Measurements from ENCODE around the gene NENF.

The NENF gene

GRCh38 chr1:212451416-212452322 lies 18.9 kb downstream of the NENF start:
- Histone ChIP-seq H3K4me3 (ENCODE audit: low read depth, low read length) (no peak overlapping the region), H3K27me3 (ENCODE audit: insufficient read depth, low read length) (no peaks in the 10 kb centered on the region), H3K79me2 (ENCODE audit: control insufficient read depth, insufficient read depth, low read length, unreplicated experiment) (no peaks in the 10 kb centered on the region)

GRCh38 chr1:212452323-212453155 lies 19.8 kb downstream of the NENF start:
- Histone ChIP-seq H2AFZ (ENCODE audit: low read length, unreplicated experiment) (no peak overlapping the region), H3K27ac (ENCODE audit: low read depth, low read length) (no peak overlapping the region), H3K4me1 (ENCODE audit: control insufficient read depth, insufficient read depth, low read length, unreplicated experiment) (no peaks in the 10 kb centered on the region), H3K27me3 (ENCODE audit: insufficient read depth, low read length) (no peaks in the 10 kb centered on the region), H3K4me3 (ENCODE audit: low read depth, low read length) (no peak overlapping the region), H3K79me2 (ENCODE audit: control insufficient read depth, insufficient read depth, low read length, unreplicated experiment) (no peaks in the 10 kb centered on the region), H3K36me3 (ENCODE audit: insufficient read depth, low read length) (no peaks in the 10 kb centered on the region)

More at GRCh38 chr1:212451416-212452322, 18.9 kb downstream of the NENF start:
- no peaks in the 10 kb centered on the region for H3K4me1 ChIP-seq (ENCODE audit: control insufficient read depth, insufficient read depth, low read length, unreplicated experiment)
- H3K36me3 ChIP-seq (ENCODE audit: insufficient read depth, low read length) = no peaks in the 10 kb centered on the region
- H3K27ac ChIP-seq (ENCODE audit: low read depth, low read length) = no peak overlapping the region
- no peak overlapping the region for H2AFZ ChIP-seq (ENCODE audit: low read length, unreplicated experiment)

GRCh38 chr1:212453156-212453857 lies 20.6 kb downstream of the NENF start:
- no peak overlapping the region for H3K4me3 ChIP-seq (ENCODE audit: low read depth, low read length)
- no peaks in the 10 kb centered on the region for H3K4me1 ChIP-seq (ENCODE audit: control insufficient read depth, insufficient read depth, low read length, unreplicated experiment)
- H3K36me3 ChIP-seq (ENCODE audit: insufficient read depth, low read length) = no peaks in the 10 kb centered on the region
- H2AFZ ChIP-seq (ENCODE audit: low read length, unreplicated experiment) = no peak overlapping the region
- no peaks in the 10 kb centered on the region for H3K27me3 ChIP-seq (ENCODE audit: insufficient read depth, low read length)
- H3K27ac ChIP-seq (ENCODE audit: low read depth, low read length) = no peak overlapping the region
- H3K79me2 ChIP-seq (ENCODE audit: control insufficient read depth, insufficient read depth, low read length, unreplicated experiment) = no peaks in the 10 kb centered on the region

- H3K4me3 ChIP-seq (ENCODE audit: low read depth, low read length) = no peak overlapping the region
- H3K4me1 ChIP-seq (ENCODE audit: control insufficient read depth, insufficient read depth, low read length, unreplicated experiment) = no peaks in the 10 kb centered on the region
- no peak overlapping the region for H3K27ac ChIP-seq (ENCODE audit: low read depth, low read length)
- no peaks in the 10 kb centered on the region for H3K36me3 ChIP-seq (ENCODE audit: insufficient read depth, low read length)
- no peaks in the 10 kb centered on the region for H3K79me2 ChIP-seq (ENCODE audit: control insufficient read depth, insufficient read depth, low read length, unreplicated experiment)
- no peak overlapping the region for H2AFZ ChIP-seq (ENCODE audit: low read length, unreplicated experiment)
- no peaks in the 10 kb centered on the region for H3K27me3 ChIP-seq (ENCODE audit: insufficient read depth, low read length)
Observed at GRCh38 chr1:212454741-212455140, 22.0 kb downstream of the NENF start.

- Histone ChIP-seq H3K79me2 (ENCODE audit: control insufficient read depth, insufficient read depth, low read length, unreplicated experiment) (no peaks in the 10 kb centered on the region), H3K27ac (ENCODE audit: low read depth, low read length) (no peak overlapping the region), H3K36me3 (ENCODE audit: insufficient read depth, low read length) (no peaks in the 10 kb centered on the region), H3K4me3 (ENCODE audit: low read depth, low read length) (no peak overlapping the region), H2AFZ (ENCODE audit: low read length, unreplicated experiment) (no peak overlapping the region), H3K4me1 (ENCODE audit: control insufficient read depth, insufficient read depth, low read length, unreplicated experiment) (no peaks in the 10 kb centered on the region), H3K27me3 (ENCODE audit: insufficient read depth, low read length) (no peaks in the 10 kb centered on the region)
Observed at GRCh38 chr1:212455401-212455800, 22.7 kb downstream of the NENF start.

GRCh38 chr1:212455803-212456528 lies 23.2 kb downstream of the NENF start:
- Histone ChIP-seq H3K27ac (ENCODE audit: low read depth, low read length) (no peak overlapping the region), H3K27me3 (ENCODE audit: insufficient read depth, low read length) (no peaks in the 10 kb centered on the region), H3K79me2 (ENCODE audit: control insufficient read depth, insufficient read depth, low read length, unreplicated experiment) (no peaks in the 10 kb centered on the region), H3K4me1 (ENCODE audit: control insufficient read depth, insufficient read depth, low read length, unreplicated experiment) (no peaks in the 10 kb centered on the region), H2AFZ (ENCODE audit: low read length, unreplicated experiment) (no peak overlapping the region), H3K36me3 (ENCODE audit: insufficient read depth, low read length) (no peaks in the 10 kb centered on the region), H3K4me3 (ENCODE audit: low read depth, low read length) (no peak overlapping the region)

GRCh38 chr1:212457740-212458338 lies 25.1 kb downstream of the NENF start:
- H3K79me2 ChIP-seq (ENCODE audit: control insufficient read depth, insufficient read depth, low read length, unreplicated experiment) = no peaks in the 10 kb centered on the region
- H3K4me3 ChIP-seq (ENCODE audit: low read depth, low read length) = no peak overlapping the region
- H3K36me3 ChIP-seq (ENCODE audit: insufficient read depth, low read length) = no peaks in the 10 kb centered on the region
- no peaks in the 10 kb centered on the region for H3K27me3 ChIP-seq (ENCODE audit: insufficient read depth, low read length)
- H3K4me1 ChIP-seq (ENCODE audit: control insufficient read depth, insufficient read depth, low read length, unreplicated experiment) = no peaks in the 10 kb centered on the region
- no peak overlapping the region for H2AFZ ChIP-seq (ENCODE audit: low read length, unreplicated experiment)
- H3K27ac ChIP-seq (ENCODE audit: low read depth, low read length) = no peak overlapping the region

- Histone ChIP-seq H2AFZ (ENCODE audit: low read length, unreplicated experiment) (no peak overlapping the region), H3K27me3 (ENCODE audit: insufficient read depth, low read length) (no peaks in the 10 kb centered on the region), H3K4me1 (ENCODE audit: control insufficient read depth, insufficient read depth, low read length, unreplicated experiment) (no peaks in the 10 kb centered on the region)
Observed at GRCh38 chr1:212458817-212459216, 26.1 kb downstream of the NENF start.

GRCh38 chr1:212459656-212460055 lies 26.9 kb downstream of the NENF start:
- no peak overlapping the region for H2AFZ ChIP-seq (ENCODE audit: low read length, unreplicated experiment)
- no peaks in the 10 kb centered on the region for H3K79me2 ChIP-seq (ENCODE audit: control insufficient read depth, insufficient read depth, low read length, unreplicated experiment)
- H3K36me3 ChIP-seq (ENCODE audit: insufficient read depth, low read length) = no peaks in the 10 kb centered on the region
- H3K4me1 ChIP-seq (ENCODE audit: control insufficient read depth, insufficient read depth, low read length, unreplicated experiment) = no peaks in the 10 kb centered on the region
- H3K27ac ChIP-seq (ENCODE audit: low read depth, low read length) = no peak overlapping the region
- no peak overlapping the region for H3K4me3 ChIP-seq (ENCODE audit: low read depth, low read length)
- H3K27me3 ChIP-seq (ENCODE audit: insufficient read depth, low read length) = no peaks in the 10 kb centered on the region

More at GRCh38 chr1:212458817-212459216, 26.1 kb downstream of the NENF start:
- H3K4me3 ChIP-seq (ENCODE audit: low read depth, low read length) = no peak overlapping the region
- H3K36me3 ChIP-seq (ENCODE audit: insufficient read depth, low read length) = no peaks in the 10 kb centered on the region
- H3K27ac ChIP-seq (ENCODE audit: low read depth, low read length) = no peak overlapping the region
- no peaks in the 10 kb centered on the region for H3K79me2 ChIP-seq (ENCODE audit: control insufficient read depth, insufficient read depth, low read length, unreplicated experiment)

All from ACC112 (cell line).